SK-N-SH (cell line): ENCODE results near the gene MID2. TPM values are rescaled to one million over a fixed set of nuclear protein-coding genes. Genes with fewer than 3 reads are reported as not detected.
"Not testable (repeated sequence)": the region's sequence is repeated elsewhere in the genome, so short reads cannot be mapped to it uniquely, and the experiment has no call there.

Source experiments
- CTCF ChIA-PET: fragments of 300-600, 350-600 bp; formaldehyde crosslinking; extraction: SDS; loops from one replicate; lab custom pipeline; 2021; lab: Yijun Ruan, JAX
- POLR2A ChIA-PET: fragments of 350-600 bp; sonication (Branson Sonifier 250); formaldehyde crosslinking; extraction: SDS; loops from one replicate; lab custom pipeline; 2020; ENCODE audit warnings: antibody characterized with exemption, inconsistent platforms; lab: Yijun Ruan, JAX
- DNase-seq: peaks from one replicate; pipeline ENCODE4 v3.0.0; 2012
- H2AFZ ChIP-seq: fragments of 200-600 bp; sonication (generic); 2 replicates; pipeline ENCODE4 v1.8.1; 2016; ENCODE audit warnings: antibody characterized with exemption, mild to moderate bottlenecking, low read depth
- H3F3A ChIP-seq: fragments of 200-600 bp; sonication (generic); replicated peaks from 2 replicates; pipeline ENCODE3; 2016; ENCODE audit warnings: antibody characterized with exemption, mild to moderate bottlenecking; ENCODE audit not compliant: insufficient read depth
- H3K27ac ChIP-seq, 2 experiments: fragments of 200-500 bp in 1 of 2; fragments of 200-600 bp in 1 of 2; sonication (Bioruptor generic) in 1 of 2; sonication (generic), shearing (Covaris generic) in 1 of 2; 2 replicates each; pipeline versions ENCODE4 v1.5.1 to v1.6.1; 2014 to 2016; ENCODE audit warnings: low read depth in 2 of 2, inconsistent platforms in 1 of 2, low read length in 1 of 2, mild to moderate bottlenecking in 1 of 2, mixed read lengths in 1 of 2
- H3K27me3 ChIP-seq: fragments of 200-600 bp; sonication (generic), shearing (Covaris generic); 2 replicates; pipeline ENCODE4 v1.6.1; 2016; ENCODE audit warnings: mixed run types; ENCODE audit not compliant: insufficient read depth
- H3K36me3 ChIP-seq, 2 experiments: fragments of 200-500 bp in 1 of 2; fragments of 200-600 bp in 1 of 2; sonication (Bioruptor generic) in 1 of 2; sonication (generic) in 1 of 2; replicated peaks in 1 of 2; 2 replicates each; pipeline versions ENCODE3 to v1.5.1; 2014 to 2016; ENCODE audit warnings: low read length in 1 of 2, mild to moderate bottlenecking in 1 of 2; ENCODE audit not compliant: insufficient read depth in 2 of 2, control insufficient read depth in 1 of 2
- H3K4me1 ChIP-seq, 2 experiments: fragments of 200-500 bp in 1 of 2; fragments of 200-600 bp in 1 of 2; sonication (Bioruptor generic) in 1 of 2; sonication (generic), shearing (Covaris generic) in 1 of 2; 2 replicates each; pipeline versions ENCODE4 v1.5.1 to v1.6.1; 2014 to 2016; ENCODE audit warnings: low read depth in 1 of 2, low read length in 1 of 2, mixed run types in 1 of 2; ENCODE audit not compliant: insufficient read depth in 2 of 2, control insufficient read depth in 1 of 2
- H3K4me2 ChIP-seq: fragments of 200-600 bp; sonication (generic), shearing (Covaris generic); 2 replicates; pipeline ENCODE4 v1.6.1; 2017; ENCODE audit warnings: mixed run types
- H3K4me3 ChIP-seq, 2 experiments: fragments of 200-500 bp in 1 of 2; fragments of 200-600 bp in 1 of 2; sonication (Bioruptor generic) in 1 of 2; sonication (generic), shearing (Covaris generic) in 1 of 2; 2 replicates each; pipeline versions ENCODE4 v1.5.1 to v1.8.1; 2014 to 2016; ENCODE audit warnings: low read depth in 2 of 2, inconsistent platforms in 1 of 2, low read length in 1 of 2, mild to moderate bottlenecking in 1 of 2, mixed read lengths in 1 of 2, moderate library complexity in 1 of 2
- H3K79me2 ChIP-seq: fragments of 200-600 bp; sonication (generic); 2 replicates; pipeline ENCODE4 v1.8.1; 2017; ENCODE audit warnings: mild to moderate bottlenecking; ENCODE audit not compliant: insufficient read depth
- H3K9ac ChIP-seq: fragments of 200-600 bp; sonication (generic); 2 replicates; pipeline ENCODE4 v1.6.1; 2017; ENCODE audit warnings: mixed run types
- H3K9me2 ChIP-seq: fragments of 200-600 bp; sonication (generic); 2 replicates; pipeline ENCODE4 v1.6.1; 2017; ENCODE audit warnings: mixed run types
- H3K9me3 ChIP-seq: fragments of 200-600 bp; sonication (generic); 2 replicates; pipeline ENCODE4 v1.6.1; 2017; ENCODE audit warnings: mixed run types, mild to moderate bottlenecking, moderate library complexity
- H4K20me1 ChIP-seq: fragments of 200-600 bp; sonication (generic); 2 replicates; pipeline ENCODE4 v1.6.1; 2017; ENCODE audit warnings: mild to moderate bottlenecking, mixed run types; ENCODE audit not compliant: insufficient read depth
- CHD2 ChIP-seq: fragments of 150-350 bp; IDR thresholded peaks from 2 replicates; pipeline ENCODE4 v1.6.1; 2018; ENCODE audit warnings: low read length; ENCODE audit not compliant: partially characterized antibody
- EP300 ChIP-seq, 2 experiments: IDR thresholded peaks; 2 replicates each; pipeline versions ENCODE4 v1.4.0 to v1.6.1; 2012; ENCODE audit warnings: borderline replicate concordance in 1 of 2, low read depth in 1 of 2, low read length in 1 of 2
- GABPA ChIP-seq: IDR thresholded peaks from 2 replicates; pipeline ENCODE4 v1.4.0; 2012; ENCODE audit warnings: low read depth, mild to moderate bottlenecking
- MEF2A ChIP-seq: IDR thresholded peaks from 2 replicates; pipeline ENCODE4 v1.4.0; 2012; ENCODE audit warnings: low read depth, borderline replicate concordance
- MXI1 ChIP-seq: IDR thresholded peaks from 2 replicates; pipeline ENCODE4 v1.6.1; 2012; ENCODE audit warnings: mild to moderate bottlenecking, low read depth, low read length, improper control_type of control experiment
- NFIC ChIP-seq: IDR thresholded peaks from 2 replicates; pipeline ENCODE4 v1.4.0; 2012; ENCODE audit warnings: borderline replicate concordance
- POLR2AphosphoS5 ChIP-seq: IDR thresholded peaks from 2 replicates; pipeline ENCODE4 v1.6.1; 2012; ENCODE audit warnings: low read depth, low read length
- RAD21 ChIP-seq: IDR thresholded peaks from 2 replicates; pipeline ENCODE4 v1.6.1; 2012; ENCODE audit warnings: mild to moderate bottlenecking, low read length
- RCOR1 ChIP-seq: fragments of 150-350 bp; IDR thresholded peaks from 2 replicates; pipeline ENCODE4 v1.6.1; 2017; ENCODE audit warnings: antibody characterized with exemption, low read length
- RFX5 ChIP-seq: IDR thresholded peaks from 2 replicates; pipeline ENCODE4 v1.6.1; 2012; ENCODE audit warnings: mild to moderate bottlenecking, improper control_type of control experiment, low read length
- TCF12 ChIP-seq: IDR thresholded peaks from 2 replicates; pipeline ENCODE4 v1.4.0; 2012
- TEAD4 ChIP-seq: IDR thresholded peaks from 2 replicates; pipeline ENCODE4 v1.4.0; 2012; ENCODE audit warnings: mild to moderate bottlenecking, borderline replicate concordance; ENCODE audit not compliant: insufficient read depth
- YY1 ChIP-seq: IDR thresholded peaks from 2 replicates; pipeline ENCODE4 v1.4.0; 2012; ENCODE audit warnings: low read depth, mild to moderate bottlenecking
- WGBS: methylation state at CpG from one replicate; pipeline ENCODE4 v1.1.6; 2017; ENCODE audit warnings: low lambda C conversion rate; 5-methylcytosine and 5-hydroxymethylcytosine counted together
- polyA plus RNA-seq, 3 experiments: library from polyadenylated mRNA; depleted of rRNA; stranded (reverse); fragments of >200 nt; gene quantifications; 2 replicates each; pipeline ENCODE4 v1.2.3, GENCODE V29; 2012
- TF ChIP-seq, protein P1 (sequence below): IDR thresholded peaks from 2 replicates; pipeline ENCODE4 v1.4.0; 2012; ENCODE audit warnings: low read depth, borderline replicate concordance
- TF ChIP-seq, protein P2 (sequence below): fragments of 200-600 bp; sonication (generic); IDR thresholded peaks from 2 replicates; pipeline ENCODE4 v1.6.1; 2017; ENCODE audit warnings: antibody characterized with exemption, mild to moderate bottlenecking, moderate library complexity
- TF ChIP-seq, protein P3 (sequence below): IDR thresholded peaks from 2 replicates; pipeline ENCODE4 v1.4.0; 2012; ENCODE audit warnings: low read depth, borderline replicate concordance

Gene MID2
- polyA plus RNA-seq, 1 of the 3 experiments (the other 2 are of a cell fraction): 0.16 TPM

DNA sequence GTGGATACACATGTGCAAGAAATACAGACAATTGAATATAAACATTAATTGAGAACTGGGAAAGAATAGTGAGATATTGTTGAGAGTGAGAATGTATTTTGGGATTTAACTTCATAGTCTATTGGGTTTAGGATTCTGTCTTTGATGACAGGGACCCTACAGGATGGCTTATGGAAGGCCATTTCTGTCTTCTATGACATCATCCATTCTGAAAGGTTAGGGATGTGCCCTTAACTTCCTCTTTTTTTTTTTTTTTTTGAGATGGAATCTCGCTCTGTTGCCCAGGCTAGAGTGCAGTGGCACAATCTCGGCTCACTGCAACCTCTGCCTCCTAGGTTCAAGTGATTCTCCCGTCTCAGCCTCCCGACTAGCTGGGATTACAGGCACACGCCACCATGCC, 31.4 kb downstream of the MID2 start:
- 20% methylated on average over 5 of the region's 5 CpGs for WGBS

DNA sequence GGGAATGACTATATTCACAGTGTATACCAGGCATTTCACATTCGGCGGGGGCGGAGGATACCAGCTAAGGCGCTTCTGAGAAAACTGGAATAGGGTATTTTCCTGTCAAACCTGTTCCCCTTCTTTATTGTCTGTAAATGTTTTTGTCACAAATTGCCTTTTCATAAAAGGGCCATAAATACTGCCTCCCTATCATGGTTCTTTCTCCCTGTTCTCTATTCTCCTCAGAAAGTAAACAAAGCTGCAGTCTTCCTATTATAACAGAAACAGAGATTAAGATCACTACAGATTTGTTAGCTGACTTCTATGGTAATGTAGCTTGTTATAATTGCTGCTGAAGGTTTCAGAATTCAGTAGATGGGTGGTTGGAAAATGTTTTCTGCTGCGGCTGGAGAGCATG, 32.2 kb downstream of the MID2 start:
- H3K9me3 ChIP-seq: no peaks in the 10 kb centered on the region
- no peaks in the 10 kb centered on the region for H3K79me2 ChIP-seq
- H3K27ac ChIP-seq: no peak overlapping the region
- H2AFZ ChIP-seq: no peak overlapping the region
- TF ChIP-seq, protein P1, sequence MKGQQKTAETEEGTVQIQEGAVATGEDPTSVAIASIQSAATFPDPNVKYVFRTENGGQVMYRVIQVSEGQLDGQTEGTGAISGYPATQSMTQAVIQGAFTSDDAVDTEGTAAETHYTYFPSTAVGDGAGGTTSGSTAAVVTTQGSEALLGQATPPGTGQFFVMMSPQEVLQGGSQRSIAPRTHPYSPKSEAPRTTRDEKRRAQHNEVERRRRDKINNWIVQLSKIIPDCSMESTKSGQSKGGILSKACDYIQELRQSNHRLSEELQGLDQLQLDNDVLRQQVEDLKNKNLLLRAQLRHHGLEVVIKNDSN: no peak
- no peak for TF ChIP-seq GABPA
- TF ChIP-seq YY1: no peak
- H3K9ac ChIP-seq: no peak overlapping the region
- ChIA-PET POLR2A (no interaction called here), CTCF (no interaction called here)
- no peaks in the 10 kb centered on the region for H3K4me1 ChIP-seq
- no peaks in the 10 kb centered on the region for H4K20me1 ChIP-seq
- H3K9me2 ChIP-seq: no peaks in the 10 kb centered on the region
- no peaks in the 10 kb centered on the region for H3K36me3 ChIP-seq
- H3F3A ChIP-seq: no peaks in the 10 kb centered on the region
- H3K4me2 ChIP-seq: no peak overlapping the region
- no peak for DNase-seq
- no peak overlapping the region for H3K4me3 ChIP-seq
- WGBS: 43% methylated on average over 5 of the region's 5 CpGs
- H3K27me3 ChIP-seq: no peaks in the 10 kb centered on the region

More for the DNA sequence above, 31.4 kb downstream of the MID2 start:
- H3K36me3 ChIP-seq, H3K27me3 ChIP-seq, H3K9ac ChIP-seq, H3K4me1 ChIP-seq, H3K4me3 ChIP-seq, H3K27ac ChIP-seq, H3K79me2 ChIP-seq, H3K4me2 ChIP-seq, POLR2A ChIA-PET, CTCF ChIA-PET, H2AFZ ChIP-seq, H3F3A ChIP-seq, H4K20me1 ChIP-seq, H3K9me2 ChIP-seq, DNase-seq, H3K9me3 ChIP-seq: not testable (repeated sequence)

DNA sequence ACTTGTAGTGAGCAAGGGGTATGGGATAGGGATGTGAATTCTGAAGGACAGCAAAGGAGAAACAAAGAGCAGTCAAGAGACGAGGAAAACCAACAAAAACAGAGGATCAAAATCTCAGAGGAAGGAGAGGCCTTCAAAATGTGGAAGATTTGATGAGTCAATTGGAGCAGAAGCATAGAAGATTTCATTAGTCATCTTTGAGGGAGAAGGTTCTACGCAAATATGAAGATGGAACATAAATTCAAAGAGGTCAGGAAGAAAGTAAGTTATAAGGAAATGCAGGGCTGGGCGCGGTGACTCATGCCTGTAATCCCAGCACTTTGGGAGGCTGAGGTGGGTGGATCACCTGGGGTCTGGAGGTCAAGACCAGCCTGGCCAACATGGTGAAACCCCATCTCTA, 35.4 kb downstream of the MID2 start:
- Histone ChIP-seq H3F3A (no peaks in the 10 kb centered on the region), H3K79me2 (no peaks in the 10 kb centered on the region), H3K4me2 (no peak overlapping the region), H3K9me3 (no peaks in the 10 kb centered on the region), H3K4me1 (no peaks in the 10 kb centered on the region), H3K9ac (no peak overlapping the region), H3K36me3 (no peaks in the 10 kb centered on the region), H3K27ac (no peak overlapping the region), H4K20me1 (no peaks in the 10 kb centered on the region), H3K27me3 (0 out of 2 replicates have a peak, but pooled peaks cover 8% of the 10 kb centered on the region), H3K9me2 (no peaks in the 10 kb centered on the region), H2AFZ (no peak overlapping the region), H3K4me3 (no peak overlapping the region)
- TF ChIP-seq TCF12: no peak
- TF ChIP-seq, protein P2, sequence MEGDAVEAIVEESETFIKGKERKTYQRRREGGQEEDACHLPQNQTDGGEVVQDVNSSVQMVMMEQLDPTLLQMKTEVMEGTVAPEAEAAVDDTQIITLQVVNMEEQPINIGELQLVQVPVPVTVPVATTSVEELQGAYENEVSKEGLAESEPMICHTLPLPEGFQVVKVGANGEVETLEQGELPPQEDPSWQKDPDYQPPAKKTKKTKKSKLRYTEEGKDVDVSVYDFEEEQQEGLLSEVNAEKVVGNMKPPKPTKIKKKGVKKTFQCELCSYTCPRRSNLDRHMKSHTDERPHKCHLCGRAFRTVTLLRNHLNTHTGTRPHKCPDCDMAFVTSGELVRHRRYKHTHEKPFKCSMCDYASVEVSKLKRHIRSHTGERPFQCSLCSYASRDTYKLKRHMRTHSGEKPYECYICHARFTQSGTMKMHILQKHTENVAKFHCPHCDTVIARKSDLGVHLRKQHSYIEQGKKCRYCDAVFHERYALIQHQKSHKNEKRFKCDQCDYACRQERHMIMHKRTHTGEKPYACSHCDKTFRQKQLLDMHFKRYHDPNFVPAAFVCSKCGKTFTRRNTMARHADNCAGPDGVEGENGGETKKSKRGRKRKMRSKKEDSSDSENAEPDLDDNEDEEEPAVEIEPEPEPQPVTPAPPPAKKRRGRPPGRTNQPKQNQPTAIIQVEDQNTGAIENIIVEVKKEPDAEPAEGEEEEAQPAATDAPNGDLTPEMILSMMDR: no peak
- TF ChIP-seq MEF2A: no peak
- no peak for TF ChIP-seq EP300 (IDR thresholded peaks at IDR 0.05; ENCODE audit: borderline replicate concordance in 1 of 2, low read depth in 1 of 2, low read length in 1 of 2)
- TF ChIP-seq, protein P3, sequence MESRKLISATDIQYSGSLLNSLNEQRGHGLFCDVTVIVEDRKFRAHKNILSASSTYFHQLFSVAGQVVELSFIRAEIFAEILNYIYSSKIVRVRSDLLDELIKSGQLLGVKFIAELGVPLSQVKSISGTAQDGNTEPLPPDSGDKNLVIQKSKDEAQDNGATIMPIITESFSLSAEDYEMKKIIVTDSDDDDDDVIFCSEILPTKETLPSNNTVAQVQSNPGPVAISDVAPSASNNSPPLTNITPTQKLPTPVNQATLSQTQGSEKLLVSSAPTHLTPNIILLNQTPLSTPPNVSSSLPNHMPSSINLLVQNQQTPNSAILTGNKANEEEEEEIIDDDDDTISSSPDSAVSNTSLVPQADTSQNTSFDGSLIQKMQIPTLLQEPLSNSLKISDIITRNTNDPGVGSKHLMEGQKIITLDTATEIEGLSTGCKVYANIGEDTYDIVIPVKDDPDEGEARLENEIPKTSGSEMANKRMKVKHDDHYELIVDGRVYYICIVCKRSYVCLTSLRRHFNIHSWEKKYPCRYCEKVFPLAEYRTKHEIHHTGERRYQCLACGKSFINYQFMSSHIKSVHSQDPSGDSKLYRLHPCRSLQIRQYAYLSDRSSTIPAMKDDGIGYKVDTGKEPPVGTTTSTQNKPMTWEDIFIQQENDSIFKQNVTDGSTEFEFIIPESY: no peak
- no peak for TF ChIP-seq RFX5
- TF ChIP-seq TEAD4: no peak
- no peak for TF ChIP-seq RCOR1
- TF ChIP-seq CHD2: no peak
- no peak for TF ChIP-seq RAD21
- no peak for TF ChIP-seq POLR2AphosphoS5
- TF ChIP-seq NFIC: no peak
- no peak for TF ChIP-seq MXI1
- WGBS: 28% methylated on average over 4 of the region's 4 CpGs
- ChIA-PET CTCF (no interaction called here), POLR2A (no interaction called here)
- no peak for DNase-seq
